ENCODE measurements around the gene PBX2. TPM values are rescaled to one million over a fixed set of nuclear protein-coding genes. Genes with fewer than 3 reads are reported as not detected.

The PBX2 gene
- total and polyA plus RNA-seq, 8 donors: 20.4 to 56.3 (median 29.8) TPM

GRCh38 chr6:32183030-32183429 lies 7.0 kb downstream of the PBX2 start:
- H3K27ac ChIP-seq: no peak overlapping the region
- ATAC-seq (no peak), FAIRE-seq (no peak), DNase-seq (no peak)
- 85 to 86% methylated on average over 3 of the region's 3 CpGs for WGBS, 2 donors
- no peaks in the 10 kb centered on the region for H3K27me3 ChIP-seq
- intact Hi-C loops (cut with DNase I): no loop called here
- H3K4me1 ChIP-seq: peaks cover 4 to 11% (median 5%) of the 10 kb centered on the region in 3 donors
- no peak overlapping the region for H3K4me3 ChIP-seq
- H3K36me3 ChIP-seq: no peaks in the 10 kb centered on the region
- no peak for TF ChIP-seq CTCF (IDR thresholded peaks at IDR 0.05)
- H3K9me3 ChIP-seq: no peaks in the 10 kb centered on the region

GRCh38 chr6:32182555-32182981 lies 7.4 kb downstream of the PBX2 start:
- ATAC-seq (no peak), FAIRE-seq (no peak), DNase-seq (peak in 2 of 6 donors; percentile 18 to 53)
- no peak overlapping the region for H3K4me3 ChIP-seq
- intact Hi-C loops (cut with DNase I): no loop called here
- no peak for TF ChIP-seq CTCF (IDR thresholded peaks at IDR 0.05)
- WGBS, 2 donors: 87 to 91% methylated on average over 10 of the region's 10 CpGs
- no peak overlapping the region for H3K27ac ChIP-seq
- H3K4me1 ChIP-seq: peaks cover 4 to 11% (median 5%) of the 10 kb centered on the region in 3 donors
- no peaks in the 10 kb centered on the region for H3K27me3 ChIP-seq
- no peaks in the 10 kb centered on the region for H3K9me3 ChIP-seq
- H3K36me3 ChIP-seq: no peaks in the 10 kb centered on the region

- DNase-seq (peak in 1 of 6 donors; percentile 6), ATAC-seq (no peak), FAIRE-seq (no peak)
- TF ChIP-seq CTCF (IDR thresholded peaks at IDR 0.05): no peak
- Histone ChIP-seq H3K27ac (no peak overlapping the region), H3K27me3 (no peaks in the 10 kb centered on the region), H3K4me1 (peaks cover 7 to 11% (median 7%) of the 10 kb centered on the region in 3 donors), H3K9me3 (no peaks in the 10 kb centered on the region), H3K36me3 (no peaks in the 10 kb centered on the region), H3K4me3 (no peak overlapping the region)
- WGBS, 2 donors: 85 to 86% methylated on average over 10 of the region's 10 CpGs
- intact Hi-C loops (cut with DNase I): no loop called here
These were observed 8.0 kb downstream of the PBX2 start for GRCh38 chr6:32181915-32182529.

- peak in 2 of 6 donors; percentile 12 to 27 for DNase-seq
- Histone ChIP-seq H3K27ac (no peak overlapping the region), H3K27me3 (no peaks in the 10 kb centered on the region), H3K4me1 (peaks cover 15 to 18% (median 15%) of the 10 kb centered on the region in 3 donors), H3K4me3 (no peak overlapping the region), H3K9me3 (no peaks in the 10 kb centered on the region), H3K36me3 (no peaks in the 10 kb centered on the region)
- ATAC-seq: no peak
- no peak for FAIRE-seq
- WGBS, 2 donors: 90 to 96% methylated on average over 12 to 15 of the region's 15 CpGs
- TF ChIP-seq CTCF (IDR thresholded peaks at IDR 0.05): no peak
- intact Hi-C loops (cut with DNase I): no loop called here
These were observed 8.8 kb downstream of the PBX2 start for GRCh38 chr6:32181148-32181702.

GRCh38 chr6:32179766-32180405 lies 10.1 kb downstream of the PBX2 start:
- Histone ChIP-seq H3K4me3 (no peak overlapping the region), H3K27me3 (no peaks in the 10 kb centered on the region), H3K27ac (no peak overlapping the region), H3K9me3 (no peaks in the 10 kb centered on the region), H3K36me3 (no peaks in the 10 kb centered on the region), H3K4me1 (peaks cover 20 to 24% (median 22%) of the 10 kb centered on the region in 3 donors)
- peak in 1 of 6 donors; percentile 43 for DNase-seq
- WGBS, 2 donors: 73 to 78% methylated on average over 10 of the region's 10 CpGs
- intact Hi-C loops (cut with DNase I): no loop called here
- FAIRE-seq: no peak
- ATAC-seq: no peak
- no peak for TF ChIP-seq CTCF (IDR thresholded peaks at IDR 0.05)
